NT2/D1 (cell line): ENCODE results near the gene CREG2.

ENCODE experiments used
- DNase-seq: peaks from one replicate; pipeline ENCODE4 v3.0.0-alpha.2; 2011; ENCODE audit warnings: low read depth, low spot score
- H3K27me3 ChIP-seq: 2 replicates; pipeline ENCODE4 v1.6.0; 2011; ENCODE audit warnings: mild to moderate bottlenecking; ENCODE audit not compliant: insufficient read length, insufficient read depth
- H3K36me3 ChIP-seq: 2 replicates; pipeline ENCODE4 v1.6.1; 2011; ENCODE audit warnings: mild to moderate bottlenecking, low read length, mixed read lengths; ENCODE audit not compliant: insufficient read depth, insufficient read length
- H3K4me1 ChIP-seq: 2 replicates; pipeline ENCODE4 v1.5.1; 2011; ENCODE audit not compliant: insufficient read depth, insufficient read length
- H3K4me3 ChIP-seq: 2 replicates; pipeline ENCODE4 v1.5.1; 2011; ENCODE audit warnings: low read depth; ENCODE audit not compliant: insufficient read length
- H3K9ac ChIP-seq: 2 replicates; pipeline ENCODE4 v1.6.0; 2011; ENCODE audit warnings: low read depth; ENCODE audit not compliant: insufficient read length
- H3K9me3 ChIP-seq: 2 replicates; pipeline ENCODE4 v1.5.1; 2011; ENCODE audit warnings: mild to moderate bottlenecking, low read length; ENCODE audit not compliant: insufficient read depth
- SUZ12 ChIP-seq: IDR thresholded peaks from 2 replicates; pipeline ENCODE4 v1.6.1; 2011; ENCODE audit not compliant: insufficient read length, insufficient read depth; ENCODE audit errors: extremely low read depth
- YY1 ChIP-seq: IDR thresholded peaks from 2 replicates; pipeline ENCODE4 v1.6.1; 2011; ENCODE audit not compliant: insufficient read length, insufficient read depth
- ZNF274 ChIP-seq: IDR thresholded peaks from 2 replicates; pipeline ENCODE4 v1.6.1; 2011; ENCODE audit warnings: mild to moderate bottlenecking, low read depth, low read length

The CREG2 gene

DNA sequence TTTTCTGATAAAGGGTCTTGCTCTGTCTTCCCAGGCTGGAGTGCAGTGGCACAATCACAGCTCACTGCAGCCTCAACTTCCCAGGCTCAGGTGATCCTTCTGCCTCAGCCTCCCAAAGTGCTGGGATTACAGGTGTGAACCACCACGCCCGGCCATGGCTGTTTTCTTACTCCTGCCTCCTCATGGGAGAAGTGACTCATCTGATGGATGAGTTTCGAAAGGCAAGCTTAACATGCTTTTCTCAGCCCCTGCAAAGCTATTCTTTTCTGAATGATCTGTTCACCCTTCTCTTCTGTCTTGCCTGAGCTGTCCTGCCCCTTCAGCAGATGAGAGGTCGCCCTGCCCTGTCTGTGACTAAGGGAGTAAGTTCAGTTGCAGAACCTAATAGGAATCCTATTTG lies 929 bp upstream of the CREG2 start:
- H3K9ac ChIP-seq, result no peak overlapping the region
- DNase-seq, result no peak
- peaks cover 56% of the 10 kb centered on the region for H3K27me3 ChIP-seq
- H3K4me3 ChIP-seq, result no peak overlapping the region
- peaks cover 2% of the 10 kb centered on the region for H3K4me1 ChIP-seq
- no peaks in the 10 kb centered on the region for H3K36me3 ChIP-seq
- TF ChIP-seq SUZ12 (no peak), YY1 (no peak), ZNF274 (no peak)
- H3K9me3 ChIP-seq, result no peaks in the 10 kb centered on the region

DNA sequence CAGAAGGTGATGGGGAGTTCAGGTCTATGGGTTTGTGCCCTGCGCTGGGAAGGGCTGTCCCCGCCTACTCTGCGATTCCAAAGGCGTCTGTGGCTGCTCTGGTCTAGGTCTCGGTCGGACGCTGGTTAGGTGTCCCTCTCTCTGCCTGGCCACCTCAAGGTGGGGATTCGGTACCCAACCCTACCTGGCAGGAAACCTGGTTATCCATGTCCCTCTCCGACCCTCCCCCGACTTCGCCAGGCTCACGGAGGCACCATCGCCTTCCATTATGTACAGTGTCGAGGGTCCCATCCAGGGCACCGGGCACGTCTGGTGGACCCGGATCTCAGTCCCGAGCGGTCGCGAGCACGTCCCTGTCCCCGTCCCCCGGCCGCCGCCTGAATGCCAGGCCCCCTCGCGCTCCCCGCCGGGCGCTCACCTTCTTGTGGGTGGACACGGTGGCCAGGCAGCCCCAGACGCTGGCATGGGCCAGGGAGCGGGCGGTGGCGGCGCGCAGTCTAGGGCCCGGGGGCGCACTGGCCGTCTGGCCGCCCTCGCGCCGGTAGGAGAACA lies 628 bp downstream of the CREG2 start:
- peak overlapping the region; percentile 82 for H3K9ac ChIP-seq
- peaks cover 2% of the 10 kb centered on the region for H3K4me1 ChIP-seq
- TF ChIP-seq YY1 (no peak), ZNF274 (no peak), SUZ12 (no peak)
- peaks cover 56% of the 10 kb centered on the region for H3K27me3 ChIP-seq
- DNase-seq, result no peak
- H3K9me3 ChIP-seq, result no peaks in the 10 kb centered on the region
- H3K4me3 ChIP-seq, result peak overlapping the region; percentile 59
- H3K36me3 ChIP-seq, result no peaks in the 10 kb centered on the region

DNA sequence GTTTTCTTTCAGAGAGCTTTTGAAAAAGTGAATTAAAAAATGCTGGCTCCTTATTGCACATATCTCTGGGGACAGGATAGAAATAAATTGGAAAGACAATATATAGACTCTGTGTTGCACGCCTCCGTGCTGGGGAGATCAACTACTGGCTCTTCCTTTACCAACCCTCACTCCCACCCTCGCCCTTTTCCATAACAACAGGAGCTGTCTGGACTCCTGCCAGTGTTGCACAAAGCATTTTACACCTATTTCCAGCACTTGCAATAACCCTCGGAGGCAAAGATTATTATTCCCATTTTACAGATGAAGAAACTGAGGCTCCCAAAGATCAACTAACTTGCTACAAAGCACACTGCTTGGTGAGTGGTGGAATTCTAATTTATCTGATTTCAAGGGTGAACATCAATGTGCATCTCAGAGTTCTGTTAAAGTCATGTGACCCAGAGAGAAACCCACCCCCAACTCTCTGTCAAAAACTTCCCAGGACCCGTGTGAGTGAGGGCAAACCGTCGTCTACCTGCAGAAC lies 4.2 kb downstream of the CREG2 start:
- peaks cover 2% of the 10 kb centered on the region for H3K4me1 ChIP-seq
- peaks cover 38% of the 10 kb centered on the region for H3K27me3 ChIP-seq
- no peak overlapping the region for H3K9ac ChIP-seq
- TF ChIP-seq ZNF274 (no peak), SUZ12 (no peak), YY1 (no peak)
- no peaks in the 10 kb centered on the region for H3K9me3 ChIP-seq
- no peaks in the 10 kb centered on the region for H3K36me3 ChIP-seq
- no peak for DNase-seq
- H3K4me3 ChIP-seq, result no peak overlapping the region

DNA sequence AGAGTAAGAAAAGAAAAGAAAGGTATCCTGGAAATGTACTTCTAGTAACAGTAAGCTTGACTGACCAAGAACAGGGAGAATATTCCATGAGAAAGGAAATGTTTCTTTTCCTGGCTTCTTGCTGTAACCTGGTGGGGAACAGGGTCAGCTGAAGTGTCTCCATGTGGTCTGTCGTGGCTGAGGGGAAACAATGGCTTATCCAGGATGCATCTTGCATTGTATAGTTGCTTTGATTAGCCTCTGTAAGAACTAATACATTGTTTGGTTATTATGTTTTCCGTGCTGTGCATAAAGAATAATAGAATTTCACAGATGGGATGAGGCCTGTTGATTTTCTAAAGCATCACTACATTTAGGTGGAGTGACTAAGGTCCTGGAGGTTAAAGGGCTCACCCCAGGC lies 4.9 kb downstream of the CREG2 start:
- no peak for TF ChIP-seq YY1
- no peak for TF ChIP-seq ZNF274
- TF ChIP-seq SUZ12, result no peak

DNA sequence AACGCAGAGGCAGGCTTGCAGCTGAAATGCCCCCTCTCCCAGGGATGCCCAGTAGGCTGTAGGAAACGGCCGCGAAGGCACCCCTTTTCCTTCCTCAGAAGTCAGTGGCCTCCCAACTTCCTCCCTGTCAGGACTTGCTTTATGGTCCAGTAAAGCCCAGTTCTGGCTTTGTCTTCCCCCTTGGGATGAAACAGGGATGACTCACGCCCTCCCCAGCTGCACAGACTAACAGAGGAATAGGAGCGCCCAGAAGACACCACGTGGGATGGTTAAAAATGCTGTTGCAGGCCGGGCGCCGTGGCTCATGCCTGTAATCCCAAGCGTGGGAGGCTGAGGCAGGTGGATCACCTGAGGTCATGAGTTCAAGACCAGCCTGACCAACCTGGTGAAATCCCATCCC lies 6.9 kb downstream of the CREG2 start:
- DNase-seq, result no peak
- no peaks in the 10 kb centered on the region for H3K36me3 ChIP-seq
- TF ChIP-seq ZNF274, result no peak
- TF ChIP-seq YY1, result no peak
- no peak overlapping the region for H3K4me3 ChIP-seq
- H3K27me3 ChIP-seq, result peaks cover 11% of the 10 kb centered on the region
- H3K9me3 ChIP-seq, result no peaks in the 10 kb centered on the region
- H3K4me1 ChIP-seq, result no peaks in the 10 kb centered on the region
- no peak overlapping the region for H3K9ac ChIP-seq

More for the DNA sequence above, 4.9 kb downstream of the CREG2 start:
- DNase-seq, result no peak
- no peaks in the 10 kb centered on the region for H3K4me1 ChIP-seq
- no peaks in the 10 kb centered on the region for H3K9me3 ChIP-seq
- no peak overlapping the region for H3K4me3 ChIP-seq
- no peaks in the 10 kb centered on the region for H3K36me3 ChIP-seq
- no peak overlapping the region for H3K9ac ChIP-seq
- peaks cover 32% of the 10 kb centered on the region for H3K27me3 ChIP-seq

DNA sequence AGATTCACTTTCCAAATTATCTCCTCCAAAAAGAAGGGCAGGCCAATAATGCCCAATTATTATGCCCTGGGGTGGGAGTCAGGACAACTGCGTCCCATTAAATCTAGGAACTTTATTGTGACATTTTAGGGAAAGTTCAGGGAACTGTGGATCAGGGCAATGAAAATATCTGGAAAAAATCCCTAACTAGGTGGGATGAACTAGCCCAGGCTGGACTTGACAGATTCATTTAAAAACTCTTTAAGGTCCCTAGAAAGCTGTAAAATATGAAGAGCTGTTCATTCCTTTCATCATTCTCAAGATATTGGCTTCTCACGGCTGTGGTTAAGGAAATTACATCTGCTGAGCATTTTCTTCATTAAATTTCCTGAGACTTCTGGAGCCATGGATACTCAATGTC lies 8.2 kb downstream of the CREG2 start:
- Histone ChIP-seq H3K9me3 (no peaks in the 10 kb centered on the region), H3K36me3 (no peaks in the 10 kb centered on the region), H3K27me3 (no peaks in the 10 kb centered on the region), H3K9ac (no peak overlapping the region), H3K4me1 (no peaks in the 10 kb centered on the region), H3K4me3 (no peak overlapping the region)
- DNase-seq, result no peak
- TF ChIP-seq ZNF274 (no peak), YY1 (no peak), SUZ12 (no peak)

DNA sequence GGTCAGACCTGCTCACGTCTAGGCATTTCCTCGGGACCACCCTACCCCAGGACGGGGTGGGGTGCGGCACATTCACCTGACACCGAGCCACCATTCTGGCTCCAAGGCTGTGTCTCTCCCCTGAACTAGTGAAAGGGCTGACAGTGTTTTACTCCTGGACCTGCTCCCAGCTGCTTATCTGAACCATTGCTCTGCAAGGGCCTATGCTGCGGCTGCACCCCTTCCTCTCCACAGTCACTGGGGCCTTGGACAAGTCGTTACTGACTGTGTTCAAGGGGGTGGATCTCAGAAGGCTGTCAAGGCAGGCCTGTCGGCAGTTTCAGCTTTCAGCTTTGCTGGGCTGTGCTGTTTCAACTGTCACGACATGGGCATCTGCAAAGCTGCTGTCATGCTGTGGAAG lies 11.7 kb downstream of the CREG2 start:
- no peaks in the 10 kb centered on the region for H3K36me3 ChIP-seq
- no peaks in the 10 kb centered on the region for H3K27me3 ChIP-seq
- H3K4me1 ChIP-seq, result peaks cover 9% of the 10 kb centered on the region
- no peak overlapping the region for H3K9ac ChIP-seq
- DNase-seq, result no peak
- TF ChIP-seq SUZ12, result no peak
- no peak for TF ChIP-seq YY1
- TF ChIP-seq ZNF274, result no peak
- no peak overlapping the region for H3K4me3 ChIP-seq
- H3K9me3 ChIP-seq, result 0 out of 2 replicates have a peak, but pooled peaks cover 6% of the 10 kb centered on the region
